ENCODE measurements around the gene NEK4. TPM values are rescaled to one million over a fixed set of nuclear protein-coding genes. Genes with fewer than 3 reads are reported as not detected.
"Not testable (repeated sequence)": the region's sequence is repeated elsewhere in the genome, so short reads cannot be mapped to it uniquely, and the experiment has no call there.

Gene NEK4
- total RNA-seq, 3 donors from 2014 or later, result 16.0 to 36.9 (median 26.9) TPM

DNA sequence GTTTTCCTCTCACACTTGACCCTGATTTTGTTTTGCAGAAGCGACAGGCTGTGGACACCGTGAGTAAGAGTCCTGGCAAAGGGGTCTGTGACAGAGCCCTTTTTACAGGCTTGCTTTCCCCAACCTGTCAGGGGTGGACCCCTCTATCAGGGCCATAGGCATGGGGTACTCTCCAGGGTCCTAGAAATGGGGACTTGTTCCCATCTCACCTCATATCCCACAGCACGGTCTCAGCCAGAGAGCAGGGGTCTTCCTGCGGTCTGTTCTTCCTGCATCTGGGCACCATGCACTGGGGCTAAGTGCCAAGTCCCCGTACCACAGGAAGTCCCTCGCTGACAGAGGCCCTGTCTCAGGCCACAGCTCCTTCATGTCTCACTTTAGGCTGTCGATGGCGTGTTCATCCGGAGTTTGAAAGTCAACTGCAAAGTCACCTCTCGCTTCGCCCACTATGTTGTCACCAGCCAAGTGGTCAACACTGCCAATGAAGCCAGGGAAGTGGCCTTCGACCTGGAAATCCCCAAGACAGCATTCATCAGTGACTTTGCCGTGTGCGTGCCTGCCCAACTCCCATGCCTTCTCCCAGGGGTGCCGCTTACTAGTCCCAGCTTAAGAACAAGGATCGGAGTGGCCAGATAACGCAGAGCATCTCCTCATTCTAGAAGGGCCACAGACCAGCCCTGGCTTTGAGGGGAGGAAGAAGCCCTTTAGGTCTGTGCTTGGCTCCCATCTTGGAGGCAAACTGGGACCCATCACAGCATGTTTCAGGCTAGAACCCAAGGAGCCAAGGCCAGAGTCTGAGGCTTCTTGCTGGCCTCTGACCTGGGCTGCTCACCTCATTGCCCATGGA, 7.4 kb upstream of the NEK4 start:
- H3K9me3 Mint-ChIP-seq, result no peaks in the 10 kb centered on the region
- H3K36me3 Mint-ChIP-seq (ENCODE audit: insufficient read depth), result no peaks in the 10 kb centered on the region
- no peaks in the 10 kb centered on the region for H3K4me1 Mint-ChIP-seq (ENCODE audit: low read depth)
- ATAC-seq, result no peak
- DNase-seq, result no peak
- H3K4me3 Mint-ChIP-seq, result no peak overlapping the region
- H3K27me3 Mint-ChIP-seq (ENCODE audit: low read depth), result peaks cover 7% of the 10 kb centered on the region

DNA sequence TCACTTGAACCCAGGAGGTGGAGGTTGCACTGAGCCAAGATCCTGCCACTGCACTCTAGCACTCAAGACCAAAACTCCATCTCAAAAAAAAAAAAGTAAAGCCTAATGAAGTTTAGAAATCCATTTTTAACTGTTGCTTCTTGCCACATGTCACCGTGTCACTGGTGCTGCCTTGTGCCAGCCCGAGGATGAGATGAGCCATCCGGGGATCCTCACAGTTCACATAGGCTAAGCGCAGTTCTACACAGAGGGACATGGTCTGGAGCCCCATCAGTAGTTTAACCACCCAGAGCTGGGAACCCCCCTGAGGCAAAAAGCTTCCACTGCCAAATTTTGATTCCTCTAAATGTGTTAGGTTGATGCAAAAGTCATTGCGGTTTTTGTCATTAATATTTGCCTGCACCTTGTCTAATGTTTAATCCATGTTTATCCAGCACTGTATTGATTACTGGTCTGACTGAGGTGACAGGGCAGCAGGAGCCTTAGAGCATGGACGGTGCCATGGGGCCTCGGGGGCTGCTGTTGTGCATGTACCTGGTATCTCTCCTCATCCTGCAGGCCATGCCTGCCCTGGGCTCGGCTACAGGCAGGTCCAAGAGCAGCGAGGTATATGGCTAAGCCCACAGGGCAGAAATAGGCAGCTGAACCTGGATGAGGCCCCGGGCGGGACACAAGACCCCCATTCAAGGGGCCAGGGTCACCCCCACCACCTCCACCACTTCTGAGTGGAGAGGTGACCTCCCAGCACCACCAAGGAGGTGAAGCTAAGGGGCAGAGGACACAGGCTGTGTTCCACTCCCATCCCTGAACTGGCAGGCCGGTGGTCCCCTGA, 6.6 kb upstream of the NEK4 start, which contains the start of gene ITIH1:
TSS of gene ITIH1 (plus strand) at position 473 of the 832 bp plus-strand sequence. CDS start at position 490, 17 bp downstream.
- DNase-seq, result no peak
- no peaks in the 10 kb centered on the region for H3K9me3 Mint-ChIP-seq
- no peaks in the 10 kb centered on the region for H3K36me3 Mint-ChIP-seq (ENCODE audit: insufficient read depth)
- no peaks in the 10 kb centered on the region for H3K4me1 Mint-ChIP-seq (ENCODE audit: low read depth)
- no peak for ATAC-seq
- no peak within 1 kb of the TSS for H3K4me3 Mint-ChIP-seq
- peaks cover 4% of the 10 kb centered on the region for H3K27me3 Mint-ChIP-seq (ENCODE audit: low read depth)

DNA sequence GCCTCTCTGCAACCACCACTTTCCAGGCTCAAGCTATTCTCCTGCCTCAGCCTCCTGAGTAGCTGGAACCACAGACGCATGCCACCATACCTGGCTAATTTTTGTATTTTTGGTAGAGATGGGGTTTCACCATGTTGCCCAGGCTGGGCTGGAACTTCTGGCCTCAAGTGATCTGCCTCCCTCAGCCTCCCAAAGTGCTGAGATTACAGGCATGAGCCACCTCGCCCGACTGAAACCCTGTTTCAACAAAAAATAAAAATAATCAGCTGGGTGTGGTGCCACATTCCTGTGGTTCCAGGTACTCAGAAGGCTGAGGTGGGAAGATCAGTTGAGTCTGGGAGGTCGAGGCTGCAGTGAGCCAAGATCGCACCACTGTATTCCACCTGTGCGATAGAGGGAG, 5.7 kb upstream of the NEK4 start:
- H3K4me1 Mint-ChIP-seq (ENCODE audit: low read depth); H3K27me3 Mint-ChIP-seq (ENCODE audit: low read depth); H3K9me3 Mint-ChIP-seq; H3K36me3 Mint-ChIP-seq (ENCODE audit: insufficient read depth); ATAC-seq; DNase-seq; H3K4me3 Mint-ChIP-seq: not testable (repeated sequence)

DNA sequence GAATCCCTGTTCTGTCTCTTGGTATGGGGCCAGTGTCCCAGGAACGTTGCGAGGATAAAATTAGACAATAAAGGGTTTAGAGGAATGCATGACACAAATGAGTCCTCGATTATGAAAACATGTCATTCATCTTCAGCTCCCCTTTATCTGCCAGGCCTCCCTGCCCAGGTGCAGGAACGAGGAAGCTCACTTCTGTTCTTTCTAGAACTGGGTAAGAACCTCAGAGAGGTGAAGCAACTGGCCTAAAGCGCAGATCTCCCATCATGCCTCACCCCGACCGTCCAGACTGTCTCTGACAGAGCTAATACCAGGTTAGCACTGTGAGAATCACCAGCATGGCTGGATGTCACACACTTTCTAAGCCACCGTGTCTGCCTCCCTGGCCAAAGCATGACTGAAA, 5.1 kb upstream of the NEK4 start:
- DNase-seq, result no peak
- no peak for ATAC-seq
- Mint-ChIP-seq H3K9me3 (no peaks in the 10 kb centered on the region), H3K4me3 (no peak overlapping the region), H3K27me3 (ENCODE audit: low read depth) (no peaks in the 10 kb centered on the region), H3K36me3 (ENCODE audit: insufficient read depth) (no peaks in the 10 kb centered on the region), H3K4me1 (ENCODE audit: low read depth) (peaks cover 11% of the 10 kb centered on the region)

DNA sequence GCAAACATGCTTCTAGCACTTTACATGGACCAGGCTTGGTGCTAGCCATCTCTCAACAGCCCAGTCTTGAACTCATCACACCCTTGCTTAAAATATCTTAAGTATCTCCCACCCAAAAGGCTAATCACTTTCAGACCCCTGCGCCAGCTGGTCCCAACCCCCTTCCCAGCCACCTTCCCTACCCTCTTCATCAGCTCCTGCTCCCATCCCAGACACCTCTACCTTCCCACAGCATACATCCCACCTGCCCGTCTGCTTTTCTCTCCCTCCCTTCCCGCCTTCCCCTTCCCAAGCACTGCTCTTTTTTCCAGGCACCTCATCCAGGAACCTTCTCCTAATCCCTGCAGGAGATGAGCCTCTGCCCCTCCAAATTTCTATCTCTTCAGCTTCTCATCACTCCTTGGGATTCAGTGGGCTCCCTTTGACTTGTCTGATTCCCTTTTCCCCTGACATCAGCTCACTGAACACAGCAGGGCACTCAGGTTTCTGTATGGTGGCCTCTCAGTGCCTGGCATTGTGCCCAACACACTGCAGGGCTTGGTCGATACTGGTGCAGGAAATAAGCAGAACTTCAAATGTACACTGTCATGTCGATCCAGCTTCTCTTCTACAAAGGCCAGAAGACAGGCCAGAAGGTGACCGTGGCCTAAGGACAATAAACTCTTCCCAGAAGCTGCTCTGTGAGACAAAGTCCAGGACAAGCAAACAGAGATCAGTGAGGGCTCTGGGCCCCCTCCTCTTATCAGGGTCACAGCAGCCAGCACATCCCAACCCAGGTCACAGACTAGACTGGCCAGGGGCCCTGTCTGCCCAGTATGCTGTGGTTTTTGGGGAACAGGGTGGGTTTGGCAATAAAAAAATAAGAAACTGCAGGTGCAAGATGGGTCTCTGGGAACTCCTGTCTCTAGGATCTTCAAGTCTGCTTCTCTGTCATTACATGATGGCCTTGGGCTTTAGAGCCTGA, 4.4 kb upstream of the NEK4 start:
- DNase-seq (no peak), ATAC-seq (no peak)
- Mint-ChIP-seq H3K4me1 (ENCODE audit: low read depth) (peaks cover 11% of the 10 kb centered on the region), H3K9me3 (no peaks in the 10 kb centered on the region), H3K27me3 (ENCODE audit: low read depth) (no peaks in the 10 kb centered on the region), H3K36me3 (ENCODE audit: insufficient read depth) (no peaks in the 10 kb centered on the region), H3K4me3 (no peak overlapping the region)

DNA sequence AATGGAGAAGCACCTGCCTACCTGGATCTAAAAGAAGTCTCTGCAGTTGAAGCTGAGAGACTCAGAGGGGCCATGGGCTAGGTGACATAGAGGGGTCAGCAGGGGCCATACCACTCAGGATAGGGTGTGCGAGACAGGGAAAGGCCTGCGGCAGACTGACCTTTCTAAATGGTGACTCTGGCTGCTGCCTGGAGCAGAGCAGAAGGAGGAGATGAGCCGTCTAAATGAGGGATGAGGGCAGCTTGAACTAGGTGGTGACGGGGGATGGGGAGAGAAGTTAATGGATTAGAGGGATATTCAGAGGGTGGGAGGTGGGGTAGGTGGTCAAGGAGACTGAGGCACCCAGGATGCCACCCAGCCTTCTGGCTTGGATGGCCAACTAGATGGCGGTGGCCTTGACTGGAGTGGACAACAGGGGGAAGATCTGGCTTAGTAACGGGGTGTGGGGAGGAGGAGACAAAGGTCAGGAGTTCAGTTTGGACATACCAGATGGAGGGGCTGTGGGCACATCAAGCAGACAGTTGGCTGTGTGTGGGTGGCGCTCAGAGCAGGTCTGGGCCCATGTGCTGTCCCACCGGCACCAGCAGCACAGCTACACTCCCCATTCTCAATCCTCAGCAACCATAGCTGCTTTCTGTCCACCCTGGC, 3.5 kb upstream of the NEK4 start:
- no peak for ATAC-seq

DNA sequence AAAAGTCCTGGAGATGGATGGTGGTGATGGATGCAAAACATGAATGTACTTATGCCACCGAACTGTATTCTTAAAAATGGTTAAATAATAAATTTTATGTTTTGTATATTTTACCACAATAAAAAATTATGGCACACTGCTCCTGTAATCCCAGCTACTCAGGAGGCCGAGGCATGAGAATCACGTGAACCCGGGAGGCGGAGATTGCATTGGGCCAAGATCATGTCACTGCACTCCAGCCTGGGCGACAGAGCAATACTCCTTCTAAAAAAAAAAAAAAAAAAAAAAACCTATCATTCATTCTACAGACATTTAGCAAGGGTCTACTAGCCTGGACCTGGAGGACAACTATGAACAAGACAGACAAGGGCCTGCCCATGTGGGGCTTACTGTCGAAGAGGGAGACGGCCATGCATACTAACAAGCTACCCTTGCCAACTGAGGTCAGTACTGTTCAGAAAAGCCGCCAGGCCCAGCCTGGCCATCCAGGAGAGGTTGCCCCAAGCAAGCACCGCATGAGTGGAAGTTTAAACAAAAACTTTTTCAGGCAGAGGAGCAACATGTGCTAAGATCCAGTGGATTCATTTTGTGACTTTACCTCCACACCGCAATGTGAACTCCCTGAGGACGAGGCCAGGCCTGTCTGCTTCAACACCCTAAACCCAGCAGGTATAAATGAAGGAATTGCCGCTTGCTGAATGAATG, 2.8 kb upstream of the NEK4 start:
- no peak overlapping the region for H3K4me3 Mint-ChIP-seq
- DNase-seq (no peak), ATAC-seq (no peak)
- no peaks in the 10 kb centered on the region for H3K36me3 Mint-ChIP-seq (ENCODE audit: insufficient read depth)
- H3K9me3 Mint-ChIP-seq, result no peaks in the 10 kb centered on the region
- H3K4me1 Mint-ChIP-seq (ENCODE audit: low read depth), result peaks cover 21% of the 10 kb centered on the region
- H3K27me3 Mint-ChIP-seq (ENCODE audit: low read depth), result no peaks in the 10 kb centered on the region

More for the DNA sequence above, 3.5 kb upstream of the NEK4 start:
- no peak overlapping the region for H3K4me3 Mint-ChIP-seq
- H3K27me3 Mint-ChIP-seq (ENCODE audit: low read depth), result no peaks in the 10 kb centered on the region
- H3K36me3 Mint-ChIP-seq (ENCODE audit: insufficient read depth), result no peaks in the 10 kb centered on the region
- H3K9me3 Mint-ChIP-seq, result no peaks in the 10 kb centered on the region
- DNase-seq, result no peak
- H3K4me1 Mint-ChIP-seq (ENCODE audit: low read depth), result peaks cover 21% of the 10 kb centered on the region

DNA sequence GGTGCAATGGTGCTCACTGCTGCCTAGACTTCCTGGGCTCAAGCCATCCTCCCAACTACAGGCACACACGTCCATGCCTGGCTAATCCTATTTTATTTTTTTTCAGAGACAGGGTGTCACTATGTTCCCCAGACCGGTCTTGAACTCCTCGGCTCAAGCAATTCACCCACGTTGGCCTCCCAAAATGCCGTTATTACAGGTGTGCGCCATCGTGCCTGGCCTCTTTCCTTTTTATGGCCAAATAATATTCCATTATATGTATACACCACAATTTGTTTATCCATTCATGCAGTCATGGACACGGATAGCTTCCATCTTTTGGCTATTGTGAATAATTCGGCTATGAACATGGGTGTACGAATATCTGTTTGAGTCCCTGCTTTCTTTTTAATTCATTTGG, 962 bp upstream of the NEK4 start:
- Mint-ChIP-seq H3K9me3 (no peaks in the 10 kb centered on the region), H3K36me3 (ENCODE audit: insufficient read depth) (peaks cover 4% of the 10 kb centered on the region), H3K4me1 (ENCODE audit: low read depth) (peaks cover 21% of the 10 kb centered on the region), H3K27me3 (ENCODE audit: low read depth) (no peaks in the 10 kb centered on the region), H3K4me3 (peak overlapping the region; percentile 91)
- ATAC-seq (no peak), DNase-seq (no peak)

DNA sequence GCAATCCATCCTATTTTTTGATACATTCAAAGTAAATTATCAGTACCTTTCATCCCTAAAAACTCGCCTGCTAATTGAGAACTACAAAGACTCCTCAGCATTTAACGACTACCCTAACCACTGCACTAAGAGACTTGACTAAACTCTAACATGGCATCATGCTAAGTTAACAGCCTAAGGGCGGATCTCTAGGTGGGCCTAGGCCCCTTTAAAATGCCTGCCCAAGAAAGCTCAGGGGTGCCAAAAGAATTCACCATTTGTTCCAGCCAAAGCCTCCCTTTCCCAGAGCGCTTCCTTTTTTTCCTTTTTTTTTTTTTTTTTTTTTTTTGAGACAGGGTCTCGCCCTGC, 568 bp upstream of the NEK4 start:
- H3K4me1 Mint-ChIP-seq (ENCODE audit: low read depth), result peaks cover 21% of the 10 kb centered on the region
- no peaks in the 10 kb centered on the region for H3K27me3 Mint-ChIP-seq (ENCODE audit: low read depth)
- no peak for DNase-seq

DNA sequence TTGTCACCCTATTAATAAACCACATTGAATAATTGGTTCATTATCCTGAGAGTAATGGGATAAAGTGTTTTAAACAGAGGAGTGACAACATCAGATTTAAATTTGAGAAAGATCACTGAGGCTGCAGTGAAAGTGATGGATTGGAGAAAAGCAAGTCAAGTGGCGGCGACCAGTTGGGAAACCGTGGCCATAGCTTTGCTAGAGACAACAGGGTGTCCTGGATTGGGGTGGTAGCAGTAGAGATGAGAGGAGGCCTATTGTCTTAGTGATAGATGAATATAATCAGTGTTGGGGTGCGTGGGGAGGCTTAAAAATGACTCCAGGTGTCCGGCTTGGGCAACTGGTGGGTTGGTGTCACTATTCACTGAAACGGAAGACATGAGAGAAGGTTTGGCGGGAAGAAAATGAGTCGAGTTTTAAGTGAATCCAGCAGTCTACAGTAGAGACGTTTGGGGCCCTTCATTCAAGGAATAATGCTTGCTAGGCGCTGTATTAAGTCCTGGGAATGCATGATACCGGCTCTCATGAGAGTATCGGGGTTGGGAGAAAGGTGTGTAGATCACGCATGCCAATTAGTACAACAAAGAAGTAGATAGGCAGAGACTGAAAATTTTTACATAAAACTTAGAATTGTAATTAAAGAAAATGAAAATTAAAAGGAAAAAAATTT, 819 bp downstream of the NEK4 start:
- no peak for DNase-seq
- Mint-ChIP-seq H3K27me3 (ENCODE audit: low read depth) (no peaks in the 10 kb centered on the region), H3K4me1 (ENCODE audit: low read depth) (peaks cover 21% of the 10 kb centered on the region), H3K4me3 (peak overlapping the region; percentile 91), H3K9me3 (no peaks in the 10 kb centered on the region), H3K36me3 (ENCODE audit: insufficient read depth) (peaks cover 11% of the 10 kb centered on the region)
- no peak for ATAC-seq

More for the DNA sequence above, 568 bp upstream of the NEK4 start:
- Mint-ChIP-seq H3K36me3 (ENCODE audit: insufficient read depth) (peaks cover 5% of the 10 kb centered on the region), H3K9me3 (no peaks in the 10 kb centered on the region), H3K4me3 (peak overlapping the region; percentile 91)
- ATAC-seq, result peak; percentile 8 to 26

DNA sequence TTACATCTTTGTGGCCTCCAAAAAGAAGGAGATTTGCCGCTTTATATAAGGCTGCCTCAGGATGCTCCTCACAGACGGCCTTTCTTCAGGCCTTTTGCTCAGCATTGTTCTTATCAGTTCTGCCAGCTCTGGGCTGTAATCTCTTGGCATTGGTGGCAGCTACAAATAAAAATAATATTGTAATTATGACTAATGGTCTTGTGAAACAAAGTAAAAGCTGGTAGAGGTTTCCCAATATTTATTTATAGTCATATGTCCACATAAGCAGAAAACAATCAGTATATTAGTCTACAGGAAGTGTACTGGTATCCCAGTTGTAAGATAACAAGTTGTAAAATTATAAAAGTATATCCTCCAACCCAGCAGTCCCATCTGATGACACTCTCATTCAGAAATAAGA, 7.3 kb downstream of the NEK4 start:
- no peaks in the 10 kb centered on the region for H3K4me1 Mint-ChIP-seq (ENCODE audit: low read depth)
- H3K27me3 Mint-ChIP-seq (ENCODE audit: low read depth), result no peaks in the 10 kb centered on the region
- H3K4me3 Mint-ChIP-seq, result no peak overlapping the region
- no peaks in the 10 kb centered on the region for H3K9me3 Mint-ChIP-seq
- DNase-seq, result no peak
- H3K36me3 Mint-ChIP-seq (ENCODE audit: insufficient read depth), result peaks cover 30% of the 10 kb centered on the region
- ATAC-seq, result no peak

DNA sequence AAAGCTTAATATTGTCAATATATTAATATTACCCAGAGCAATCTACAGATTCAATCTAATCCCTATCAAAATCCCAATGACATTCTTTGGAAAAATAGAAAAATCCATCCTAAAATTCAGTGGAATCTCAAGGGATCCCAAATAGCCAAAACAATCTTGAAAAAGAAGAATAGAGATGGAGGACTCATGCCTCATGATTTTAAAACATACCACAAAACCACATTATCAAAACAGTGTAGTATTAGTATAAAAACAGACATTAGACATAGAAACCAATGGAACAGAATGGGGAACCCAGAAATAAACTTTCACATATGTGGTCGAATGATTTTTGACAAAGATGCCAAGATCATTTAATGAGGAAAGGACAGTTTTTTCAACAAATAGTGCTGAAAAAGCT, 14.6 kb downstream of the NEK4 start:
- Mint-ChIP-seq H3K9me3 (no peaks in the 10 kb centered on the region), H3K36me3 (ENCODE audit: insufficient read depth) (peaks cover 32% of the 10 kb centered on the region), H3K4me1 (ENCODE audit: low read depth) (no peaks in the 10 kb centered on the region), H3K4me3 (no peak overlapping the region), H3K27me3 (ENCODE audit: low read depth) (no peaks in the 10 kb centered on the region)
- ATAC-seq, result no peak
- no peak for DNase-seq

DNA sequence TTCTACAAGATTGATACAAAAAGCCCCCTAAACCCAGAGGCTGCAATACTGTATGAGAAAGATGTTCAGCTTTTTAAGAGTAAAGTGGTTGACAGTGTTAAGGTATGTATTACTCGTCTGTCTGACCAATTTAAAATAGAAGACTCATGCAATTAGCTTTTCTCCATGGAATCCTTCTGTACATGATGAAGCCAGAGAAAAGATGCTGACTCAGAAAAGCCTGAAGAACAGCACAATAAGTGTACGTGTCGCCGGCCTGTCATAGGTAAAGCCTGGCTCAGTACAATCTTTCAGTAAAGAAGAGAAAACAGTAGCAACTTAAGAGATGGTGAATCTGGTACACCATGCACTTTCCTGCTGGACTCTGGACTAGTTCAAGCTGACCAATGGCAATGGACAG, 16.4 kb downstream of the NEK4 start:
- DNase-seq (no peak), ATAC-seq (no peak)
- Mint-ChIP-seq H3K36me3 (ENCODE audit: insufficient read depth) (peaks cover 29% of the 10 kb centered on the region), H3K27me3 (ENCODE audit: low read depth) (no peaks in the 10 kb centered on the region), H3K4me3 (no peak overlapping the region), H3K4me1 (ENCODE audit: low read depth) (no peaks in the 10 kb centered on the region), H3K9me3 (no peaks in the 10 kb centered on the region)
